HFF-Myc (cell line): ENCODE measurements around the gene MYEOV.

Source experiments
- DNase-seq: peaks from one replicate; pipeline ENCODE4 v3.0.0-alpha.2; 2011; ENCODE audit warnings: low read depth; ENCODE audit errors: extremely low read depth
- H3K4me3 ChIP-seq: replicated peaks from 2 replicates; pipeline ENCODE4 v1.5.1; 2011; ENCODE audit warnings: low read depth, mild to moderate bottlenecking, control low read depth, low read length
- TF ChIP-seq, protein P1 (sequence below): IDR thresholded peaks from 2 replicates; pipeline ENCODE4 v1.5.1; 2012; ENCODE audit warnings: mild to moderate bottlenecking, low read depth, low read length, control low read depth; ENCODE audit errors: missing control alignments

MYEOV gene

DNA sequence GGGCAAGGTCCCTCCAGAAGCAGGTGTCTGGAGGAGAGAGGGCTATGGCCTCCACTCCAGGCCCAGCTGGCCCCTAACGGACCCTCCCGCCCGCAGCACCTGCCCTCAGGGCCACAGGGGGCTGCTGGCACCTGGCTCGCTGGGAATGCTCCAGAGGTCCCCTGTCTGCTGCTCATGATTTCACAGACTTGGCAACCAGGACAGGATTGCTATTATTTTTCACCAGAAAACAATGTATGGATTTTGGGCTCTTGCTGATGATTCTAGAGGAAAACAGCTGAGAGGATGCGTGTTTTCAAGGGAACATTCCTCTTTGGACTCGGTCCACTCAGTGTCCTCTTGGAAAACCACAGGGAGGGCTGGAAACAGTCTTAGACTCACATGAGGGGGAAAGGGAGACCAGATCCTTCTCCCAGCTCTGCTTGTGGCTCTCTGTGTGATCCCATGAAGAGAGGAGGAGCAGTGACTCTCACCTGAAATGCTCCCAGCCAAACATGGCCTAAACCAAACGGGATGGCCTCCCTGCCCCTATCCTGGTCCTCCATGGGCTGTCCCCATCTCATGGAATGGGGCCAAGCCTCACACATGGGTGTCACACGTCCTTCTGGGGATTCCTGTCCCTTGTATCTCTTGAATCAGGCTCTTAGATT, 15.8 kb downstream of the MYEOV start:
- H3K4me3 ChIP-seq: no peak overlapping the region
- TF ChIP-seq, protein P1, sequence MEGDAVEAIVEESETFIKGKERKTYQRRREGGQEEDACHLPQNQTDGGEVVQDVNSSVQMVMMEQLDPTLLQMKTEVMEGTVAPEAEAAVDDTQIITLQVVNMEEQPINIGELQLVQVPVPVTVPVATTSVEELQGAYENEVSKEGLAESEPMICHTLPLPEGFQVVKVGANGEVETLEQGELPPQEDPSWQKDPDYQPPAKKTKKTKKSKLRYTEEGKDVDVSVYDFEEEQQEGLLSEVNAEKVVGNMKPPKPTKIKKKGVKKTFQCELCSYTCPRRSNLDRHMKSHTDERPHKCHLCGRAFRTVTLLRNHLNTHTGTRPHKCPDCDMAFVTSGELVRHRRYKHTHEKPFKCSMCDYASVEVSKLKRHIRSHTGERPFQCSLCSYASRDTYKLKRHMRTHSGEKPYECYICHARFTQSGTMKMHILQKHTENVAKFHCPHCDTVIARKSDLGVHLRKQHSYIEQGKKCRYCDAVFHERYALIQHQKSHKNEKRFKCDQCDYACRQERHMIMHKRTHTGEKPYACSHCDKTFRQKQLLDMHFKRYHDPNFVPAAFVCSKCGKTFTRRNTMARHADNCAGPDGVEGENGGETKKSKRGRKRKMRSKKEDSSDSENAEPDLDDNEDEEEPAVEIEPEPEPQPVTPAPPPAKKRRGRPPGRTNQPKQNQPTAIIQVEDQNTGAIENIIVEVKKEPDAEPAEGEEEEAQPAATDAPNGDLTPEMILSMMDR: no peak
- no peak for DNase-seq

DNA sequence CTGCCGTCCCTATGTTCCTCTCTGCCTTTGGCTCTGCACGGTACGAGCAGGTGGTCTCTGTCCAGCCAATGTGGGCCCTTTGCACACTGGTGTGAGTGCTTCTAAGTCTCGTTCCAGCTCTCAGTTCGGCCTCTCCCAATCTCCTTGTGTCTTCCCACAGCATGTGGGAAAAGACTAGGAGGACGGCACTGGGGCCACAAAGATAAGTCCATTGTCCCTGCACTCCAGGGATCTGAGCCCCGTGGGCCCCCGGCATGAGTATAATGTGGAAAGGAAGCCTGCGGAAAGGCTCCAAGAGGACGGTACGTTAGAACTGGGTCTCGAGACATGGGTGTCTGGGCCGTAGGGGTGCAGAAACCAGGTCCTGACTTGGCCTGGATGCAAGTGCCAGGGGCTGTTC, 16.4 kb downstream of the MYEOV start:
- no peak overlapping the region for H3K4me3 ChIP-seq
- DNase-seq: no peak
- TF ChIP-seq, protein P1: no peak

DNA sequence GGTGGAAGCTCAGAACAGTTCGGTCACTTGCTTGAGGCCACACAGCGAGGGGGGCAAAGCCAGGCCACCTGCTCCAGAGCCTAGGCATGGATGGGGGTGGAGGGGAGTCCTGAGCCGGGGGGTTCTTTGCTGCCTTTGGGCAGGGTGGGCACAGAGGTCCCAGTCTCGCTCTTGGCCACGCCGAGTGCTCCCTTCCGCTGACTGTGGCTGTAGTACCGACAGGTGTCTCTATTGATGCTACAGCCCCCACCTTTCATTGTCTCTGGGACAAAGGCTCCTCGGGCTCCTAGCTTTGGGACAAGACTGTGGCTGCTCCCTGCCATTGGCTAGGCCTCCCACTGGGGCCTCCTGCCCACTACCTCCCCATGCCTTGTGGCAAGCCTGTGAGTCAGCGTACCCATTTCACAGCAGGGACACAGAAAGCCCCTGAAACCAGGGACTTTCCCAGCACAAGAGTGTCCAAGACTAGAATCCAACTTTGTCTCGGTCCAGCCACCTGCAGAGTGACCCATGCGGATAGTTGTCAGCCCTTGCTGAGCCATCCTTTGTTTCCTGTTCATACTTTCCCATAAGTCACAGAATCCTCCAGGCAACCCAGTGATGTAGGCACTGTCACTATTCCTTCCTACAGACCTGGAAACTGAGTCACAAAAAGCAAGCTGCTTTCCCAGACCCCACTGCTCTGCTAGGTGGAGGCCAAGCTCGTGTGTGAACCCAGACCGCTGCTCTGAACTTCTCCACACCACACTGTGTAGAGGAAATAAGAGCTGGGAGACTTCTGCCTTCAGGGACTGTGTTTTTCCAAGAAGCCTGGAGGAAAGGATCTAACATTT, 17.2 kb downstream of the MYEOV start:
- no peak overlapping the region for H3K4me3 ChIP-seq
- TF ChIP-seq, protein P1: no peak
- no peak for DNase-seq

DNA sequence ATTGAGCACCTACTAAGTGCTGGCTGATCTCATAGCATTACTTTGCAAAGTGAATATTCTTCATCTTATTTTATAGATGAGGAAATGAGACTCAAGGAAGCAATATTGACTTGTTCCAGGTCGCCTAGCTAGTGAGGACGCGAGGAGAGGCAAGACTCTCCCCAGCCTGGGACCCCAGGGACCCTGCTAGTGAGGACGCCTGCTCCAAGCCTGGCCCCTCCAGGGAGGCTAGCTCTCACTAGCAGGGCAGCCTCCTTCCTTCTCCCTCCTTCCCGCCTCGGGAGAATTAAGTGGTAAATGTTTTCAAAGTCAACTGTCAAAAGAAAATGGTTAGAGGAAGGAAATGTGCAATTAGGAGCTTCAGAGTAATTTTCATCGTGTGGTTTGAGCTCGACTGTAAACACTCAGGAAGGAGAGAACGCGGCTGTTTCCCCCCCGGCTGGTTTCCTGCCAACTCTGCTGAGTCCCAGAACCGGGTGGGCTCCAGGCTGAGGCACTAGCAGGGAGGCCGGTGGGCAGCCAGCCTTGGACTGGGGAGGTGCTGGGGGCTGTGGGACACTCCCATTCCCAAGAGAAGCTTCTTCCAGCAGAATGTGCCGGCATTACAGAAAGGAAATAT, 17.9 kb downstream of the MYEOV start:
- no peak overlapping the region for H3K4me3 ChIP-seq
- DNase-seq: no peak
- TF ChIP-seq, protein P1: no peak

DNA sequence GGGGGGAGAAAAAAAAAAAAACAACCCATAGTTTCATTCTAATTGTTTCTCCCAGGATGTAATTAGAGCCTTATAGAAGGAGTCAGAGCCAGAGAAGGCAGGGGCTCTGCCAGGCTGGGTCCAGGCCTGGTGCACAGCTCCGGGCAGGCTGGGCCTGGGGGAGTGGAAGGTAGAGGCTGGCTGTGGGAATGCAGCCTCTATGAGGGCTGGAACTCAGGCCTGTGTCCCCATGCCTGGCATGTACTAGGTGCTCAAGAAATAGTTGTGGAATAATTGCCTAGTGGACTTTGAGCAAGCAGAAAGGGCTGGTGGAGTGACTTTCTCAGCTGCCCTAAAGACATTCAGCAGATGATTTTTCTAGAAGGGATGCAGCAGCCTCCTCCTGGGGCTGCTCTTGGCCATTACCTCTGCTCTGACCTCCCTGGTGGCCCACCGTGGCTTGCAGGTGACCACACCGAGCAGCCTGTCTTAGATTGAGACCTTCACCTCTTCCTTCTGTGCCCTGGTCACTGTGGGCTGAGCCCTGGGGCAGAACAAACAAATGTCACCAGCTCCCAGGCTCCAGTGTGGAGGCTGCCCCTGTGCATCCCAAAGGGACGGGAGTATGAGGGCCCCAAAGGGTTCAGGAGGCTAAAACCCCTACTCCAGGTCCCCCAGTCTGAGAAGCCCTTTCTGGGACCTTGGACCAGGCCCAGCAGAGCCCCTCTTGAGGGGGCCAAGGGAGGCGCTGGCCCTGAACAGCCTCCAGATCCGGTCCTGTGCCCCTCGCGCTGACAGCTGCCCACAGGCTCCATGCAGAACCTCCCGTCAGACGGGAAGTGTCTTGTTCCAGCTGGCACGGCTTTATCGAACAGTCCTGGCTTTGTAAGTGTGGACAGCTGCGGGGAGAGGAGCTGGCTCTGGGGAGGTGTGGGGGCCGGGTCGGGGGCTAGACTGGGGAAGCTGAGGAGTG, 18.8 kb downstream of the MYEOV start:
- DNase-seq: no peak
- TF ChIP-seq, protein P1: no peak
- H3K4me3 ChIP-seq: no peak overlapping the region

DNA sequence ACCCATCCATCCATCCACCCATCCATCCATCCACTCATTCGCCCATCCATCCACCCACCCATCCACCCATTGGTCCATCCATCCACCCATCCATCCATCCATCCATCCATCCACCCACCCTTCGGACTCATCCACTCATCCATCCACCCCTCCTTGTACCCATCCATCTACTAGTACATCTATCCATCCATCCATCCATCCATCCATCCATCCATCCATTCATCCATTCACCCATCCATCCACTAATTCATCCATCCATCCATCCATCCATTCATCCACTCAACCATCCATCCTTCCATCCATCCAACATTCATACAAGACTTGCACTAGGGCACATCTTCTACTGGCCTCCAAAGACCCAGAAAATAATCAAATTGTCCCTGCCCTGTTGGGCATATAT, 20.0 kb downstream of the MYEOV start:
- H3K4me3 ChIP-seq: no peak overlapping the region
- no peak for DNase-seq
- TF ChIP-seq, protein P1: no peak
